Measurements from ENCODE around the gene TUBB2B.
"Not testable (repeated sequence)": the region's sequence is repeated elsewhere in the genome, so short reads cannot be mapped to it uniquely, and the experiment has no call there.

Gene TUBB2B

GRCh38 chr6:3242768-3243167 is 15.3 kb upstream of the TUBB2B start:
- DNase-seq: no peak

GRCh38 chr6:3241745-3242144 is 14.3 kb upstream of the TUBB2B start:
- CTCF ChIA-PET: interaction anchor here (1.6 kb wide), 1 partner anchor 10 kb away, joined by 5 read pairs; no protein-coding TSS in a partner anchor
- DNase-seq; H3K27me3 ChIP-seq (replicated peaks in 2 of 5; ENCODE audit: control insufficient read depth in 4 of 5, insufficient read depth in 5 of 5, low read length in 4 of 5); H3K36me3 ChIP-seq (ENCODE audit: control insufficient read depth in 4 of 4, insufficient read depth in 4 of 4, low read length in 3 of 4); H3K4me3 ChIP-seq (ENCODE audit: control insufficient read depth in 1 of 7, extremely low read depth in 1 of 7, insufficient read depth in 4 of 7, low read depth in 2 of 7, low read length in 6 of 7); H3K27ac ChIP-seq (ENCODE audit: insufficient read depth in 1 of 2, low read depth in 1 of 2, low read length in 2 of 2, poor library complexity in 1 of 2, severe bottlenecking in 2 of 2); POLR2A ChIA-PET; H3K9me3 ChIP-seq (ENCODE audit: control extremely low read depth in 1 of 5, control insufficient read depth in 4 of 5, insufficient read depth in 2 of 5, low read depth in 1 of 5, low read length in 4 of 5): not testable (repeated sequence)
- no CpG with 5 or more reads among the region's 4 CpGs for WGBS (ENCODE audit: insufficient coverage)
- peaks cover 0 to 14% (median 6%) of the 10 kb centered on the region in 4 experiments for H3K4me1 ChIP-seq (ENCODE audit: control extremely low read depth in 1 of 4, control insufficient read depth in 4 of 4, insufficient read depth in 4 of 4, low read length in 3 of 4)

More at GRCh38 chr6:3242768-3243167, 15.3 kb upstream of the TUBB2B start:
- ChIA-PET CTCF (interaction anchor here (1.0 to 1.6 kb wide), 2 partner anchors 9 to 116 kb away, joined by 3 to 5 read pairs; no protein-coding TSS in a partner anchor), POLR2A (no interaction called here)
- Histone ChIP-seq H3K27me3 (replicated peaks in 2 of 5; ENCODE audit: control insufficient read depth in 4 of 5, insufficient read depth in 5 of 5, low read length in 4 of 5) (peaks cover 0 to 11% (median 9%) of the 10 kb centered on the region in 5 experiments), H3K9me3 (ENCODE audit: control extremely low read depth in 1 of 5, control insufficient read depth in 4 of 5, insufficient read depth in 2 of 5, low read depth in 1 of 5, low read length in 4 of 5) (no peaks in the 10 kb centered on the region), H3K27ac (ENCODE audit: insufficient read depth in 1 of 2, low read depth in 1 of 2, low read length in 2 of 2, poor library complexity in 1 of 2, severe bottlenecking in 2 of 2) (no peak overlapping the region), H3K4me3 (ENCODE audit: control insufficient read depth in 1 of 7, extremely low read depth in 1 of 7, insufficient read depth in 4 of 7, low read depth in 2 of 7, low read length in 6 of 7) (no peak overlapping the region), H3K4me1 (ENCODE audit: control extremely low read depth in 1 of 4, control insufficient read depth in 4 of 4, insufficient read depth in 4 of 4, low read length in 3 of 4) (peaks cover 0 to 7% (median 3%) of the 10 kb centered on the region in 4 experiments), H3K36me3 (ENCODE audit: control insufficient read depth in 4 of 4, insufficient read depth in 4 of 4, low read length in 3 of 4) (no peaks in the 10 kb centered on the region)
- 90% methylated on average over 2 of the region's 4 CpGs for WGBS (ENCODE audit: insufficient coverage)

- no peak for DNase-seq
- Histone ChIP-seq H3K9me3 (ENCODE audit: control extremely low read depth in 1 of 5, control insufficient read depth in 4 of 5, insufficient read depth in 2 of 5, low read depth in 1 of 5, low read length in 4 of 5) (no peaks in the 10 kb centered on the region), H3K36me3 (ENCODE audit: control insufficient read depth in 4 of 4, insufficient read depth in 4 of 4, low read length in 3 of 4) (no peaks in the 10 kb centered on the region), H3K27ac (ENCODE audit: insufficient read depth in 1 of 2, low read depth in 1 of 2, low read length in 2 of 2, poor library complexity in 1 of 2, severe bottlenecking in 2 of 2) (no peak overlapping the region), H3K27me3 (replicated peaks in 2 of 5; ENCODE audit: control insufficient read depth in 4 of 5, insufficient read depth in 5 of 5, low read length in 4 of 5) (peaks cover 0 to 4% (median 0%) of the 10 kb centered on the region in 5 experiments), H3K4me1 (ENCODE audit: control extremely low read depth in 1 of 4, control insufficient read depth in 4 of 4, insufficient read depth in 4 of 4, low read length in 3 of 4) (peaks cover 2 to 24% (median 10%) of the 10 kb centered on the region in 4 experiments), H3K4me3 (ENCODE audit: control insufficient read depth in 1 of 7, extremely low read depth in 1 of 7, insufficient read depth in 4 of 7, low read depth in 2 of 7, low read length in 6 of 7) (no peak overlapping the region)
- ChIA-PET CTCF (interaction anchor here (1.1 to 1.5 kb wide), 3 partner anchors 11 to 98 kb away, joined by 3 to 10 read pairs (median 4); no protein-coding TSS in a partner anchor), POLR2A (no interaction called here)
- WGBS (ENCODE audit: insufficient coverage): 83% methylated on average over 3 of the region's 7 CpGs
These were observed 13.1 kb upstream of the TUBB2B start for GRCh38 chr6:3240595-3240994.

GRCh38 chr6:3239110-3239830 is 11.8 kb upstream of the TUBB2B start:
- Histone ChIP-seq H3K4me1 (ENCODE audit: control extremely low read depth in 1 of 4, control insufficient read depth in 4 of 4, insufficient read depth in 4 of 4, low read length in 3 of 4) (peaks cover 3 to 27% (median 11%) of the 10 kb centered on the region in 4 experiments), H3K9me3 (ENCODE audit: control extremely low read depth in 1 of 5, control insufficient read depth in 4 of 5, insufficient read depth in 2 of 5, low read depth in 1 of 5, low read length in 4 of 5) (no peaks in the 10 kb centered on the region), H3K4me3 (ENCODE audit: control insufficient read depth in 1 of 7, extremely low read depth in 1 of 7, insufficient read depth in 4 of 7, low read depth in 2 of 7, low read length in 6 of 7) (no peak overlapping the region), H3K27ac (ENCODE audit: insufficient read depth in 1 of 2, low read depth in 1 of 2, low read length in 2 of 2, poor library complexity in 1 of 2, severe bottlenecking in 2 of 2) (no peak overlapping the region), H3K27me3 (replicated peaks in 2 of 5; ENCODE audit: control insufficient read depth in 4 of 5, insufficient read depth in 5 of 5, low read length in 4 of 5) (peaks cover 0 to 9% (median 2%) of the 10 kb centered on the region in 5 experiments), H3K36me3 (ENCODE audit: control insufficient read depth in 4 of 4, insufficient read depth in 4 of 4, low read length in 3 of 4) (no peaks in the 10 kb centered on the region)
- POLR2A ChIA-PET: no interaction called here
- no peak for DNase-seq
- WGBS (ENCODE audit: insufficient coverage): 98% methylated on average over 13 of the region's 13 CpGs
- CTCF ChIA-PET: interaction anchor here (1.5 kb wide), 1 partner anchor 12 kb away, joined by 10 read pairs; no protein-coding TSS in a partner anchor

- H3K4me3 ChIP-seq (ENCODE audit: control insufficient read depth in 1 of 7, extremely low read depth in 1 of 7, insufficient read depth in 4 of 7, low read depth in 2 of 7, low read length in 6 of 7): peak overlapping the region in 1 of 7 experiments; percentile 4
These were observed 10.6 kb upstream of the TUBB2B start for GRCh38 chr6:3237761-3238662.

GRCh38 chr6:3236005-3236404 is 8.6 kb upstream of the TUBB2B start:
- H3K9me3 ChIP-seq (ENCODE audit: control extremely low read depth in 1 of 5, control insufficient read depth in 4 of 5, insufficient read depth in 2 of 5, low read depth in 1 of 5, low read length in 4 of 5): no peaks in the 10 kb centered on the region
- 3% methylated on average over 3 of the region's 3 CpGs for WGBS (ENCODE audit: insufficient coverage)
- DNase-seq: peak in 2 of 3 donors; percentile 46 to 58
- H3K4me1 ChIP-seq (ENCODE audit: control extremely low read depth in 1 of 4, control insufficient read depth in 4 of 4, insufficient read depth in 4 of 4, low read length in 3 of 4): peaks cover 3 to 38% (median 20%) of the 10 kb centered on the region in 4 experiments
- ChIA-PET POLR2A (no interaction called here), CTCF (interaction anchor here (1.3 to 3.2 kb wide), 3 partner anchors 10 to 110 kb away, joined by 3 to 23 read pairs (median 7); no protein-coding TSS in a partner anchor)
- H3K36me3 ChIP-seq (ENCODE audit: control insufficient read depth in 4 of 4, insufficient read depth in 4 of 4, low read length in 3 of 4): no peaks in the 10 kb centered on the region
- H3K27ac ChIP-seq (ENCODE audit: insufficient read depth in 1 of 2, low read depth in 1 of 2, low read length in 2 of 2, poor library complexity in 1 of 2, severe bottlenecking in 2 of 2): no peak overlapping the region
- no peak overlapping the region for H3K4me3 ChIP-seq (ENCODE audit: control insufficient read depth in 1 of 7, extremely low read depth in 1 of 7, insufficient read depth in 4 of 7, low read depth in 2 of 7, low read length in 6 of 7)
- peaks cover 8 to 35% (median 26%) of the 10 kb centered on the region in 5 experiments for H3K27me3 ChIP-seq (replicated peaks in 2 of 5; ENCODE audit: control insufficient read depth in 4 of 5, insufficient read depth in 5 of 5, low read length in 4 of 5)

More at GRCh38 chr6:3237761-3238662, 10.6 kb upstream of the TUBB2B start:
- no peaks in the 10 kb centered on the region for H3K36me3 ChIP-seq (ENCODE audit: control insufficient read depth in 4 of 4, insufficient read depth in 4 of 4, low read length in 3 of 4)
- 59% methylated on average over 20 of the region's 24 CpGs for WGBS (ENCODE audit: insufficient coverage)
- ChIA-PET POLR2A (no interaction called here), CTCF (interaction anchor here (0.9 to 3.2 kb wide), 5 partner anchors 9 to 122 kb away, joined by 3 to 23 read pairs (median 3); no protein-coding TSS in a partner anchor)
- no peaks in the 10 kb centered on the region for H3K9me3 ChIP-seq (ENCODE audit: control extremely low read depth in 1 of 5, control insufficient read depth in 4 of 5, insufficient read depth in 2 of 5, low read depth in 1 of 5, low read length in 4 of 5)
- peak in 2 of 3 donors; percentile 70 to 80 for DNase-seq
- H3K4me1 ChIP-seq (ENCODE audit: control extremely low read depth in 1 of 4, control insufficient read depth in 4 of 4, insufficient read depth in 4 of 4, low read length in 3 of 4): peaks cover 3 to 27% (median 11%) of the 10 kb centered on the region in 4 experiments
- H3K27ac ChIP-seq (ENCODE audit: insufficient read depth in 1 of 2, low read depth in 1 of 2, low read length in 2 of 2, poor library complexity in 1 of 2, severe bottlenecking in 2 of 2): no peak overlapping the region
- peaks cover 6 to 15% (median 14%) of the 10 kb centered on the region in 5 experiments for H3K27me3 ChIP-seq (replicated peaks in 2 of 5; ENCODE audit: control insufficient read depth in 4 of 5, insufficient read depth in 5 of 5, low read length in 4 of 5)

Data from common myeloid progenitor, CD34-positive (primary cell).